A673 (cell line): ENCODE results near the gene CARS1. TPM values are rescaled to one million over a fixed set of nuclear protein-coding genes. Genes with fewer than 3 reads are reported as not detected.

ENCODE experiments used
- BruUV-seq: library from RNA; stranded (reverse); fragments of 400-500 nt; replicated peaks from 2 replicates; lab custom pipeline; 2021; lab: Mats Ljungman, UMichigan
- CTCF ChIA-PET: fragments of 300-600 bp; sonication (Branson Sonifier 250); formaldehyde crosslinking; loops from one replicate; lab custom pipeline; 2022; ENCODE audit warnings: antibody characterized with exemption; lab: Charles Lee
- POLR2A ChIA-PET: fragments of 300-600 bp; sonication (Branson Sonifier 250); formaldehyde crosslinking; loops from one replicate; lab custom pipeline; 2022; ENCODE audit warnings: antibody characterized with exemption; ENCODE audit not compliant: low non-redundant PET; lab: Charles Lee
- DNase-seq: peaks from one replicate; pipeline ENCODE4 v3.0.0-alpha.2; 2015; ENCODE audit warnings: low spot score
- H3K27ac ChIP-seq: fragments of 200-600 bp; sonication (generic); 2 replicates; pipeline ENCODE4 v1.5.1; 2016; ENCODE audit warnings: mixed run types, low read depth, mild to moderate bottlenecking, mixed read lengths, antibody characterized with exemption, low read length; ENCODE audit not compliant: poor library complexity, severe bottlenecking
- H3K27me3 ChIP-seq: fragments of 200-600 bp; sonication (generic); replicated peaks from 2 replicates; pipeline ENCODE4 v1.6.1; 2017; ENCODE audit warnings: mixed run types, low read depth, mild to moderate bottlenecking, mixed read lengths, antibody characterized with exemption, low read length; ENCODE audit not compliant: insufficient read depth, poor library complexity
- H3K36me3 ChIP-seq: fragments of 200-600 bp; sonication (generic); 2 replicates; pipeline ENCODE4 v1.6.1; 2016; ENCODE audit warnings: mixed run types, mild to moderate bottlenecking, mixed read lengths, antibody characterized with exemption, low read length; ENCODE audit not compliant: insufficient read depth, poor library complexity, severe bottlenecking
- H3K4me1 ChIP-seq: fragments of 200-600 bp; sonication (generic); 2 replicates; pipeline ENCODE4 v1.6.1; 2017; ENCODE audit warnings: mixed run types, mild to moderate bottlenecking, mixed read lengths, antibody characterized with exemption, low read length; ENCODE audit not compliant: insufficient read depth, poor library complexity, severe bottlenecking
- H3K4me3 ChIP-seq: fragments of 200-600 bp; sonication (generic); 2 replicates; pipeline ENCODE4 v1.5.1; 2016; ENCODE audit warnings: low read depth, mixed run types, mild to moderate bottlenecking, mixed read lengths, low read length; ENCODE audit not compliant: poor library complexity, severe bottlenecking
- H3K9me3 ChIP-seq: fragments of 200-600 bp; sonication (generic); 2 replicates; pipeline ENCODE4 v1.6.1; 2016; ENCODE audit warnings: mixed run types, low read depth, mild to moderate bottlenecking, mixed read lengths, antibody characterized with exemption, low read length; ENCODE audit not compliant: poor library complexity, severe bottlenecking
- CTCF ChIP-seq: fragments of 300-800, 200-600 bp; sonication (generic); conservative IDR thresholded peaks from 2 replicates; pipeline ENCODE4 v1.5.1; 2017; ENCODE audit warnings: low read depth, mild to moderate bottlenecking, antibody characterized with exemption, low read length, moderate library complexity, mixed read lengths
- EZH2 ChIP-seq: fragments of 200-600 bp; sonication (generic); IDR thresholded peaks from 2 replicates; pipeline ENCODE4 v1.6.1; 2017; ENCODE audit warnings: borderline replicate concordance, low read depth, mild to moderate bottlenecking, mixed read lengths, antibody characterized with exemption, low read length; ENCODE audit not compliant: poor library complexity, severe bottlenecking
- intact Hi-C: fragments of 100-400 bp; cut with micrococcal nuclease; formaldehyde crosslinking; loops from one replicate; pipeline ENCODE4 v1.10.0; 2022; ENCODE audit not compliant: unreplicated experiment
- total RNA-seq: library from RNA; stranded (reverse); gene quantifications from 2 replicates; pipeline ENCODE4 v1.2.3, GENCODE V29; 2021

CARS1 gene
- total RNA-seq, 1 experiment from 2014 or later, result 76.4 TPM

GRCh38 chr11:2954263-2954662 is 103.0 kb downstream of the CARS1 start:
- Histone ChIP-seq H3K27ac (no peak overlapping the region), H3K4me3 (no peak overlapping the region), H3K27me3 (no peaks in the 10 kb centered on the region), H3K36me3 (peaks cover 82% of the 10 kb centered on the region), H3K4me1 (peaks cover 52% of the 10 kb centered on the region), H3K9me3 (no peaks in the 10 kb centered on the region)
- intact Hi-C loops, result no loop called here
- ChIA-PET CTCF (no interaction called here), POLR2A (no interaction called here)
- DNase-seq, result no peak
- no TSS peak for BruUV-seq
- no peak for TF ChIP-seq EZH2
- no peak for TF ChIP-seq CTCF

GRCh38 chr11:2952290-2952689 is 104.9 kb downstream of the CARS1 start:
- Histone ChIP-seq H3K27ac (peak overlapping the region; percentile 68), H3K9me3 (no peaks in the 10 kb centered on the region), H3K4me3 (no peak overlapping the region), H3K36me3 (peaks cover 73% of the 10 kb centered on the region), H3K4me1 (peaks cover 46% of the 10 kb centered on the region), H3K27me3 (no peaks in the 10 kb centered on the region)
- BruUV-seq, result no TSS peak
- CTCF ChIA-PET, result no interaction called here
- TF ChIP-seq CTCF (no peak), EZH2 (no peak)
- DNase-seq, result no peak
- intact Hi-C loops, result no loop called here
- POLR2A ChIA-PET, result no interaction called here

GRCh38 chr11:2951231-2952110 is 105.8 kb downstream of the CARS1 start:
- Histone ChIP-seq H3K9me3 (no peaks in the 10 kb centered on the region), H3K36me3 (peaks cover 73% of the 10 kb centered on the region), H3K4me3 (no peak overlapping the region), H3K27ac (peak overlapping the region; percentile 68), H3K27me3 (no peaks in the 10 kb centered on the region), H3K4me1 (peaks cover 41% of the 10 kb centered on the region)
- no peak for TF ChIP-seq EZH2
- DNase-seq, result peak; percentile 53
- ChIA-PET CTCF (no interaction called here), POLR2A (no interaction called here)
- intact Hi-C loops, result no loop called here
- no TSS peak for BruUV-seq

Other genes with a start within 250 kb of the CARS1 start
- 2.9 and 3.5 TPM in 2 replicates for gene CDKN1C, start 171.6 kb downstream of the CARS1 start, total RNA-seq
- 25.0 and 33.7 TPM in 2 replicates for gene PHLDA2, start 128.0 kb downstream of the CARS1 start, total RNA-seq
- gene NAP1L4, start 65.1 kb downstream of the CARS1 start, total RNA-seq, result 169 and 184 TPM in 2 replicates
- gene OSBPL5, start 107.9 kb upstream of the CARS1 start, total RNA-seq, result 28.4 and 30.1 TPM in 2 replicates
- gene MRGPRG, start 161.4 kb upstream of the CARS1 start, total RNA-seq, result not detected in 2 replicates
- gene MRGPRE, start 175.0 kb upstream of the CARS1 start, total RNA-seq, result not detected in 2 replicates